OCI-LY3 (cell line): ENCODE results near the gene SPON2.

Experiments
- EZH2phosphoT487 ChIP-seq: fragments of 200-600 bp; shearing (Covaris generic); IDR thresholded peaks from 2 replicates; pipeline ENCODE4 v1.6.1; 2018; ENCODE audit warnings: antibody characterized with exemption, mixed run types, low read depth
- TF ChIP-seq, protein P1 (sequence below): fragments of 200-600, 300-600 bp; sonication (generic); IDR thresholded peaks from 2 replicates; pipeline ENCODE4 v1.5.1; 2014; ENCODE audit warnings: antibody characterized with exemption, low read length, low read depth

GRCh38 chr4:1204828-1205585, 32.6 kb upstream of the SPON2 start:
- TF ChIP-seq, protein P1, sequence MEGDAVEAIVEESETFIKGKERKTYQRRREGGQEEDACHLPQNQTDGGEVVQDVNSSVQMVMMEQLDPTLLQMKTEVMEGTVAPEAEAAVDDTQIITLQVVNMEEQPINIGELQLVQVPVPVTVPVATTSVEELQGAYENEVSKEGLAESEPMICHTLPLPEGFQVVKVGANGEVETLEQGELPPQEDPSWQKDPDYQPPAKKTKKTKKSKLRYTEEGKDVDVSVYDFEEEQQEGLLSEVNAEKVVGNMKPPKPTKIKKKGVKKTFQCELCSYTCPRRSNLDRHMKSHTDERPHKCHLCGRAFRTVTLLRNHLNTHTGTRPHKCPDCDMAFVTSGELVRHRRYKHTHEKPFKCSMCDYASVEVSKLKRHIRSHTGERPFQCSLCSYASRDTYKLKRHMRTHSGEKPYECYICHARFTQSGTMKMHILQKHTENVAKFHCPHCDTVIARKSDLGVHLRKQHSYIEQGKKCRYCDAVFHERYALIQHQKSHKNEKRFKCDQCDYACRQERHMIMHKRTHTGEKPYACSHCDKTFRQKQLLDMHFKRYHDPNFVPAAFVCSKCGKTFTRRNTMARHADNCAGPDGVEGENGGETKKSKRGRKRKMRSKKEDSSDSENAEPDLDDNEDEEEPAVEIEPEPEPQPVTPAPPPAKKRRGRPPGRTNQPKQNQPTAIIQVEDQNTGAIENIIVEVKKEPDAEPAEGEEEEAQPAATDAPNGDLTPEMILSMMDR = no peak
- no peak for TF ChIP-seq EZH2phosphoT487
